NCI-H128 (cell line): Measurements from ENCODE around the gene SLC26A3.

Experiments
- DNase-seq: peaks from one replicate; lab custom pipeline; 2025; ENCODE audit not compliant: unreplicated experiment; lab: John Stamatoyannopoulos, UW

Gene SLC26A3

GRCh38 chr7:107816011-107816566 lies 13.1 kb upstream of the SLC26A3 start:
- no peak for DNase-seq

- no peak for DNase-seq
Measured at GRCh38 chr7:107815254-107815882, 12.3 kb upstream of the SLC26A3 start.

GRCh38 chr7:107813524-107813923 lies 10.5 kb upstream of the SLC26A3 start:
- no peak for DNase-seq

- no peak for DNase-seq
Measured at GRCh38 chr7:107811934-107812333, 8.9 kb upstream of the SLC26A3 start.

GRCh38 chr7:107810626-107811025 lies 7.6 kb upstream of the SLC26A3 start:
- DNase-seq = no peak

GRCh38 chr7:107809179-107809578 lies 6.2 kb upstream of the SLC26A3 start:
- DNase-seq = no peak

- DNase-seq = no peak
Measured at GRCh38 chr7:107799647-107800264, 3.3 kb downstream of the SLC26A3 start.

- DNase-seq = no peak
Measured at GRCh38 chr7:107792364-107792763, 10.7 kb downstream of the SLC26A3 start.

- DNase-seq = no peak
Measured at GRCh38 chr7:107789647-107790046, 13.4 kb downstream of the SLC26A3 start.

- no peak for DNase-seq
Measured at GRCh38 chr7:107788662-107789061, 14.4 kb downstream of the SLC26A3 start.

- DNase-seq = no peak
Measured at GRCh38 chr7:107788216-107788615, 14.8 kb downstream of the SLC26A3 start.

- no peak for DNase-seq
Measured at GRCh38 chr7:107785926-107786325, 17.1 kb downstream of the SLC26A3 start.

GRCh38 chr7:107785170-107785569 lies 17.9 kb downstream of the SLC26A3 start:
- no peak for DNase-seq

GRCh38 chr7:107783648-107784047 lies 19.4 kb downstream of the SLC26A3 start:
- no peak for DNase-seq

GRCh38 chr7:107782374-107782773 lies 20.6 kb downstream of the SLC26A3 start:
- no peak for DNase-seq

- DNase-seq = no peak
Measured at GRCh38 chr7:107779647-107780099, 23.4 kb downstream of the SLC26A3 start.

- DNase-seq = no peak
Measured at GRCh38 chr7:107778283-107778682, 24.7 kb downstream of the SLC26A3 start.

- DNase-seq = no peak
Measured at GRCh38 chr7:107777702-107778101, 25.3 kb downstream of the SLC26A3 start.

GRCh38 chr7:107773027-107773426 lies 30.0 kb downstream of the SLC26A3 start:
- no peak for DNase-seq

- no peak for DNase-seq
Measured at GRCh38 chr7:107768263-107768662, 34.8 kb downstream of the SLC26A3 start.

- DNase-seq = no peak
Measured at GRCh38 chr7:107767391-107767790, 35.6 kb downstream of the SLC26A3 start.

- no peak for DNase-seq
Measured at GRCh38 chr7:107758667-107759066, 44.4 kb downstream of the SLC26A3 start.

GRCh38 chr7:107754642-107755041 lies 48.4 kb downstream of the SLC26A3 start:
- DNase-seq = no peak
